HT-29 (cell line): Measurements from ENCODE around the gene TEX22. TPM values are rescaled to one million over a fixed set of nuclear protein-coding genes. Genes with fewer than 3 reads are reported as not detected.

ENCODE experiments used
- DNase-seq: peaks from one replicate; pipeline ENCODE4 v3.0.0-alpha.2; 2015; ENCODE audit warnings: low spot score
- total RNA-seq: library from RNA; depleted of rRNA; stranded (reverse); fragments of >200 nt; shearing (Covaris generic); gene quantifications from 2 replicates; pipeline ENCODE4 v1.2.3, GENCODE V29; 2014

Gene TEX22
- total RNA-seq, 1 experiment from 2014 or later: not detected

- no peak for DNase-seq
Observed at GRCh38 chr14:105437723-105438500, 39.6 kb downstream of the TEX22 start.

- DNase-seq: no peak
Observed at GRCh38 chr14:105439179-105439578, 40.8 kb downstream of the TEX22 start.

- DNase-seq: peak; percentile 60
Observed at GRCh38 chr14:105439710-105440553, 41.6 kb downstream of the TEX22 start.

GRCh38 chr14:105440554-105440900 is 42.2 kb downstream of the TEX22 start:
- no peak for DNase-seq

- no peak for DNase-seq
Observed at GRCh38 chr14:105440992-105441391, 42.7 kb downstream of the TEX22 start.

GRCh38 chr14:105442125-105442524 is 43.8 kb downstream of the TEX22 start:
- no peak for DNase-seq

- no peak for DNase-seq
Observed at GRCh38 chr14:105442834-105443233, 44.5 kb downstream of the TEX22 start.

- no peak for DNase-seq
Observed at GRCh38 chr14:105444859-105445258, 46.5 kb downstream of the TEX22 start.

GRCh38 chr14:105445290-105445689 is 47.0 kb downstream of the TEX22 start:
- DNase-seq: no peak

- DNase-seq: no peak
Observed at GRCh38 chr14:105445901-105446845, 47.8 kb downstream of the TEX22 start.

GRCh38 chr14:105446971-105447370 is 48.6 kb downstream of the TEX22 start:
- DNase-seq: no peak

- DNase-seq: no peak
Observed at GRCh38 chr14:105447651-105448640, 49.6 kb downstream of the TEX22 start.

GRCh38 chr14:105448706-105449111 is 50.4 kb downstream of the TEX22 start:
- DNase-seq: peak; percentile 57

GRCh38 chr14:105449276-105450122 is 51.2 kb downstream of the TEX22 start:
- DNase-seq: no peak

- no peak for DNase-seq
Observed at GRCh38 chr14:105450123-105450505, 51.8 kb downstream of the TEX22 start.

GRCh38 chr14:105450864-105451720 is 52.8 kb downstream of the TEX22 start:
- DNase-seq: no peak

- no peak for DNase-seq
Observed at GRCh38 chr14:105452963-105453362, 54.6 kb downstream of the TEX22 start.

- DNase-seq: no peak
Observed at GRCh38 chr14:105453847-105454246, 55.5 kb downstream of the TEX22 start.
